ENCODE measurements around the gene PFN3. TPM values are rescaled to one million over a fixed set of nuclear protein-coding genes. Genes with fewer than 3 reads are reported as not detected.

The PFN3 gene
- total RNA-seq, 1 donor from 2014 or later: not detected

DNA sequence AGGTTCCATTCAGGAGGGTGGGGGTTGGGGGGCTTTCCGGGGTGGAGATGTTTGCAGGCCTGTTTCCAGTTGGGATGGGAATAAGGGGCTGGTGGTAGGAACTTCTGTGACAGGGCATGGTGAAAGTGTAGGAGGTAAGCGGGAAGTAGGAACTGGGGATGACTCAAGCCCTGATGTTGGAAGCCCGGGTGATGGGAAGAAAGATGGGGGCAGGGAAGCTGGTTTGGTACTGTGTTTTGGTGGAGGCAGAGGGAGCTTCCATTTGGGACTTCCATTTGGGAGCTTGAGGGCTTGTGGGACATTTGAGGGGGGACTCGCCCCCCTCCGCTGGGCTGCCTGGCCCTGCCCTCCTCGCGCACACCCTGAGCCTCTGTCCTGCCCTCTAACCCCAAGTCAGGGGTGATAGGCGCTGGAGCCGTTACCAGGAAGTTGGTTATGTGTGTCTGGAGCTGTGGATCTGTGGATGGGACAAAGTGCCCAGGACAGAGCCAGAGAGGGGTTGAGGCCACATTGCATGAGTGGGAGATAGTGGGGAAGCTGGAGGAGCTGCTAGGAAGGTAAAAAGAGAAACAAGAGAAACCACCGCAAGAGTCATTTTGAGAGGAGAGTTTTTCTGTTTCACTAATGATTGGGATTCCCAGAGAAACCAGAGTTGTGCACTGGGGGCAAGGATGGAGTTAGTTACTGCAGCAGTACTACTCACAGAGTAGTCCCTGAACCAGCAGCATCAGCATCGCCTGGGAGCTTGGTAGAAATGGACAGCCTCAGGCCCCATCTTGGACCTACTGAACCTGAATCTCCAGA is 36.1 kb downstream of the PFN3 start:
- ChIA-PET POLR2A (interaction anchor here (0.9 to 1.2 kb wide), 2 partner anchors 8 to 13 kb away, joined by 3 to 4 read pairs; partner anchors contain the start of gene LMAN2), CTCF (interaction anchor here (1.3 kb wide), 1 partner anchor 25 kb away, joined by 3 read pairs; no protein-coding TSS in a partner anchor)
- H3K27ac Mint-ChIP-seq: no peak overlapping the region
- peaks cover 37% of the 10 kb centered on the region for H3K36me3 Mint-ChIP-seq (ENCODE audit: low read depth)
- no peaks in the 10 kb centered on the region for H3K9me3 Mint-ChIP-seq
- H3K4me3 Mint-ChIP-seq: no peak overlapping the region
- DNase-seq (no peak), ATAC-seq (ENCODE audit: low read depth) (no peak)
- TF ChIP-seq, protein P1, sequence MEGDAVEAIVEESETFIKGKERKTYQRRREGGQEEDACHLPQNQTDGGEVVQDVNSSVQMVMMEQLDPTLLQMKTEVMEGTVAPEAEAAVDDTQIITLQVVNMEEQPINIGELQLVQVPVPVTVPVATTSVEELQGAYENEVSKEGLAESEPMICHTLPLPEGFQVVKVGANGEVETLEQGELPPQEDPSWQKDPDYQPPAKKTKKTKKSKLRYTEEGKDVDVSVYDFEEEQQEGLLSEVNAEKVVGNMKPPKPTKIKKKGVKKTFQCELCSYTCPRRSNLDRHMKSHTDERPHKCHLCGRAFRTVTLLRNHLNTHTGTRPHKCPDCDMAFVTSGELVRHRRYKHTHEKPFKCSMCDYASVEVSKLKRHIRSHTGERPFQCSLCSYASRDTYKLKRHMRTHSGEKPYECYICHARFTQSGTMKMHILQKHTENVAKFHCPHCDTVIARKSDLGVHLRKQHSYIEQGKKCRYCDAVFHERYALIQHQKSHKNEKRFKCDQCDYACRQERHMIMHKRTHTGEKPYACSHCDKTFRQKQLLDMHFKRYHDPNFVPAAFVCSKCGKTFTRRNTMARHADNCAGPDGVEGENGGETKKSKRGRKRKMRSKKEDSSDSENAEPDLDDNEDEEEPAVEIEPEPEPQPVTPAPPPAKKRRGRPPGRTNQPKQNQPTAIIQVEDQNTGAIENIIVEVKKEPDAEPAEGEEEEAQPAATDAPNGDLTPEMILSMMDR (IDR thresholded peaks at IDR 0.05): no peak
- peaks cover 67% of the 10 kb centered on the region for H3K4me1 Mint-ChIP-seq
- H3K27me3 Mint-ChIP-seq: no peaks in the 10 kb centered on the region
- intact Hi-C loops (cut with micrococcal nuclease): no loop called here

GRCh38 chr5:177363565-177363964 is 36.9 kb downstream of the PFN3 start:
- no peaks in the 10 kb centered on the region for H3K9me3 Mint-ChIP-seq
- no peak overlapping the region for H3K4me3 Mint-ChIP-seq
- DNase-seq: no peak
- H3K27me3 Mint-ChIP-seq: no peaks in the 10 kb centered on the region
- intact Hi-C loops (cut with micrococcal nuclease): loop anchor here (2.0 kb wide), 1 partner anchor 17 kb away; no protein-coding TSS in a partner anchor
- no peak overlapping the region for H3K27ac Mint-ChIP-seq
- TF ChIP-seq, protein P1 (IDR thresholded peaks at IDR 0.05): no peak
- POLR2A ChIA-PET: no interaction called here
- CTCF ChIA-PET: no interaction called here
- peaks cover 67% of the 10 kb centered on the region for H3K4me1 Mint-ChIP-seq
- ATAC-seq (ENCODE audit: low read depth): no peak
- peaks cover 29% of the 10 kb centered on the region for H3K36me3 Mint-ChIP-seq (ENCODE audit: low read depth)

DNA sequence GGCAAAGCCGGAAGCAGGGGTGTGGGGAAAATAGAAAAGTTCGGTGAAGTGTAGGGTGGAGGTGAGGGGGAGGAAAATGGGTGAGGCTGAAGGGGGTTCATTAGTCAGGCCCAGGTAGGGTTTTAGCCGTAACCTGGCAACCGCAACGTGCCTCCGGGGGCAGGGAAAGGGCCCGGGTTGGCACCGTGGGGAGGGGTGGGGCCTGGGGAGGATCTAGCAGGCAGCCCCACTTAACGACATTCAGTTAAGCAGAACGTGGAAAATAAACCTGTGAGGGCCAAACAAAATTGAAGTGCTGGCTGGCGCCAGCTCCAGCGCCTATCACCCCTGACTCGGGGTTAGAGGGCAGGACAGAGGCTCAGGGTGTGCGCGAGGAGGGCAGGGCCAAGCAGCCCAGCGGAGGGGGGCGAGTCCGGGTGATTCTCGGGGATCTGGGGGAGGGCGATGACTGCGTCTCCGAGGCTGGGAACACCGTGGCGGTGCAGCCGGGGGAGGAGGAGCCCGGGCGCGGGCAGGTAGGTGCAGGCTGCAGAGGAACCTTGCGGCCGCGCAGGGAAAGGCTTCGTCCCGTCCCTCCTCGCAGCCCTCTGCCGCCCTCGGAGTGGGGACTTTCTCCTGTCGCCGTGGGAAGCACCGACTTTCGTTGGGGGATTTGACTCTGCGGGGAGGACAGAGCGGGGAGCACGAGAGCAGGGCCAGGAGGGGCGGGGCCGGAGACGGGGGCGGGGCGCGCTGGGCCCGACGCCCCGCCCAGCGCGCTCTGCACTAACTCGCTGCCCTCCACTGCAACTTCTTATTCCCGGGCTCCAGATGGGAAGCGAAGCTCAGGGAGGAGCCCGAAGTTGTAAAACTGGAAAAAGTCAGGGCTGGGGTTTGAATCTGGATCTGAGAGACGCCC is 37.6 kb downstream of the PFN3 start:
- Mint-ChIP-seq H3K27me3 (no peaks in the 10 kb centered on the region), H3K4me3 (peak overlapping the region; percentile 82), H3K27ac (peak overlapping the region; percentile 83), H3K4me1 (peaks cover 67% of the 10 kb centered on the region), H3K9me3 (no peaks in the 10 kb centered on the region), H3K36me3 (ENCODE audit: low read depth) (peaks cover 22% of the 10 kb centered on the region)
- DNase-seq (peak; percentile 60), ATAC-seq (ENCODE audit: low read depth) (peak; percentile 73)
- CTCF ChIA-PET: interaction anchor here (1.5 to 2.5 kb wide), 2 partner anchors 8 to 92 kb away, joined by 3 to 7 read pairs; no protein-coding TSS in a partner anchor
- TF ChIP-seq, protein P1 (IDR thresholded peaks at IDR 0.05): no peak
- intact Hi-C loops (cut with micrococcal nuclease): loop anchor here (1.0 to 2.0 kb wide), 3 partner anchors 7 to 16 kb away; partner anchors contain the start of gene LMAN2
- POLR2A ChIA-PET: interaction anchor here (1.0 to 3.3 kb wide), 2 partner anchors 11 to 63 kb away, joined by 3 to 23 read pairs; partner anchors contain the start of genes GRK6 and LMAN2

DNA sequence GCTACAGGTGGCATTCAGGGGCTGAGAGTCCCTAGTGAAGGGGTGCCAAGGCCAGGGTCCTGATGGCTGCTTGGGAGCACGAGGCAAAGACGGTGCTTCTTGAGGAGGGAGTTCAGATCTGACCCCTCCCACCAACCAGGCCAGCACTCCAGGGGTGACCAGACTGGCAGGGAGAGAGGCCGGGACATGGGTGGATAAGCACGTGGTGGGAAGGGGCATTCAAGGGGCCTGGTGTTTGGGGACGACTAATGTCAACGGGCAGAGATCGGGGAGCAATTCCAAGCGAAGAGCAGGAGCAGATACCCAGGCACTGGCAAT is 38.2 kb downstream of the PFN3 start:
- no peaks in the 10 kb centered on the region for H3K27me3 Mint-ChIP-seq
- H3K9me3 Mint-ChIP-seq: no peaks in the 10 kb centered on the region
- intact Hi-C loops (cut with micrococcal nuclease): loop anchor here (1.0 to 2.0 kb wide), 3 partner anchors 8 to 15 kb away; partner anchors contain the start of gene LMAN2
- peak overlapping the region; percentile 82 for H3K4me3 Mint-ChIP-seq
- DNase-seq (no peak), ATAC-seq (ENCODE audit: low read depth) (no peak)
- peaks cover 22% of the 10 kb centered on the region for H3K36me3 Mint-ChIP-seq (ENCODE audit: low read depth)
- TF ChIP-seq, protein P1 (IDR thresholded peaks at IDR 0.05): no peak
- ChIA-PET POLR2A (interaction anchor here (0.7 to 3.3 kb wide), 6 partner anchors 10 to 93 kb away, joined by 3 to 23 read pairs (median 4); partner anchors contain the start of genes GRK6 and LMAN2), CTCF (interaction anchor here (1.5 to 2.5 kb wide), 3 partner anchors 9 to 93 kb away, joined by 3 to 7 read pairs (median 5); no protein-coding TSS in a partner anchor)
- H3K27ac Mint-ChIP-seq: peak overlapping the region; percentile 83
- peaks cover 72% of the 10 kb centered on the region for H3K4me1 Mint-ChIP-seq
